Panc1 (cell line): Measurements from ENCODE around the gene ANG. TPM values are rescaled to one million over a fixed set of nuclear protein-coding genes. Genes with fewer than 3 reads are reported as not detected.

Experiments
- ATAC-seq: fragments of 200-7000 bp; cut with Tn5 transposase; 2 replicates; pipeline ENCODE4 v1.9.1; 2020; ENCODE audit warnings: mild to moderate bottlenecking, moderate library complexity
- BruUV-seq: library from RNA; stranded (reverse); fragments of 400-500 nt; replicated peaks from 2 replicates; lab custom pipeline; 2021; lab: Mats Ljungman, UMichigan
- CTCF ChIA-PET: fragments of 300-600 bp; sonication (Branson Sonifier 250); formaldehyde crosslinking; loops from one replicate; lab custom pipeline; 2022; ENCODE audit warnings: antibody characterized with exemption; lab: Charles Lee
- POLR2A ChIA-PET: fragments of 300-600 bp; sonication (Branson Sonifier 250); formaldehyde crosslinking; loops from one replicate; lab custom pipeline; 2022; ENCODE audit warnings: antibody characterized with exemption; lab: Charles Lee
- DNase-seq: peaks from one replicate; pipeline ENCODE4 v3.0.0-alpha.2; 2010; ENCODE audit warnings: low read depth, low spot score
- H3K27ac ChIP-seq: 2 replicates; pipeline ENCODE4 v1.5.1; 2011; ENCODE audit warnings: mild to moderate bottlenecking, low read length, inconsistent platforms
- H3K27me3 ChIP-seq: fragments of 200-500 bp; sonication (Bioruptor generic); 2 replicates; pipeline ENCODE4 v1.6.0; 2014; ENCODE audit warnings: low read length, inconsistent platforms; ENCODE audit not compliant: control insufficient read depth, insufficient read depth
- H3K36me3 ChIP-seq: fragments of 200-500 bp; sonication (Bioruptor generic); 2 replicates; pipeline ENCODE4 v1.5.1; 2014; ENCODE audit warnings: inconsistent platforms, mild to moderate bottlenecking, low read length, moderate library complexity; ENCODE audit not compliant: control insufficient read depth, insufficient read depth
- H3K4me1 ChIP-seq: 2 replicates; pipeline ENCODE4 v1.5.1; 2011; ENCODE audit warnings: inconsistent platforms, mild to moderate bottlenecking, low read length, moderate library complexity; ENCODE audit not compliant: control insufficient read depth, insufficient read depth
- H3K4me3 ChIP-seq, 2 experiments: 2 replicates each; pipeline ENCODE4 v1.5.1; 2011 to 2012; ENCODE audit warnings: low read depth in 2 of 2, low read length in 2 of 2, mild to moderate bottlenecking in 2 of 2, inconsistent platforms in 1 of 2, moderate library complexity in 1 of 2
- H3K9me3 ChIP-seq: fragments of 200-500 bp; sonication (Bioruptor generic); 2 replicates; pipeline ENCODE4 v1.5.1; 2014; ENCODE audit warnings: low read depth, mild to moderate bottlenecking, inconsistent platforms, low read length, moderate library complexity; ENCODE audit not compliant: control insufficient read depth, insufficient read depth
- POLR2AphosphoS5 ChIP-seq: IDR thresholded peaks from 2 replicates; pipeline ENCODE4 v1.6.1; 2012; ENCODE audit warnings: mild to moderate bottlenecking, low read depth, low read length, moderate library complexity
- SIN3A ChIP-seq: IDR thresholded peaks from 2 replicates; pipeline ENCODE4 v1.6.1; 2012; ENCODE audit warnings: low read depth, mild to moderate bottlenecking, low read length, moderate library complexity, borderline replicate concordance; ENCODE audit not compliant: insufficient read depth
- TCF7L2 ChIP-seq: IDR thresholded peaks from 2 replicates; pipeline ENCODE4 v1.6.1; 2011; ENCODE audit warnings: mild to moderate bottlenecking, low read depth, low read length, inconsistent platforms
- in situ Hi-C: cut with HindIII; loops from 2 replicates; pipeline ENCODE4 v1.10.0; 2016; ENCODE audit warnings: low sequenced_read_pairs, low pct_unique_long_range_greater_than_20kb
- intact Hi-C: fragments of 100-400 bp; cut with micrococcal nuclease; formaldehyde crosslinking; loops from one replicate; pipeline ENCODE4 v1.10.0; 2022; ENCODE audit not compliant: unreplicated experiment
- total RNA-seq: library from RNA; stranded (reverse); gene quantifications from one replicate; pipeline ENCODE4 v1.2.1, GENCODE V29; 2021; ENCODE audit not compliant: unreplicated experiment
- TF ChIP-seq, protein P1 (sequence below), 2 experiments: IDR thresholded peaks; 2 replicates each; pipeline ENCODE4 v1.6.1; 2011 to 2012; ENCODE audit warnings: low read depth in 2 of 2, control low read depth in 1 of 2, low read length in 1 of 2, mild to moderate bottlenecking in 1 of 2, moderate library complexity in 1 of 2; ENCODE audit not compliant: insufficient read depth in 1 of 2
- TF ChIP-seq, protein P2 (sequence below): fragments of 450-650 bp; IDR thresholded peaks from 2 replicates; pipeline ENCODE4 v1.5.1; 2017; ENCODE audit warnings: mild to moderate bottlenecking

ANG gene
- total RNA-seq, 1 experiment from 2014 or later: 1.9 TPM

DNA sequence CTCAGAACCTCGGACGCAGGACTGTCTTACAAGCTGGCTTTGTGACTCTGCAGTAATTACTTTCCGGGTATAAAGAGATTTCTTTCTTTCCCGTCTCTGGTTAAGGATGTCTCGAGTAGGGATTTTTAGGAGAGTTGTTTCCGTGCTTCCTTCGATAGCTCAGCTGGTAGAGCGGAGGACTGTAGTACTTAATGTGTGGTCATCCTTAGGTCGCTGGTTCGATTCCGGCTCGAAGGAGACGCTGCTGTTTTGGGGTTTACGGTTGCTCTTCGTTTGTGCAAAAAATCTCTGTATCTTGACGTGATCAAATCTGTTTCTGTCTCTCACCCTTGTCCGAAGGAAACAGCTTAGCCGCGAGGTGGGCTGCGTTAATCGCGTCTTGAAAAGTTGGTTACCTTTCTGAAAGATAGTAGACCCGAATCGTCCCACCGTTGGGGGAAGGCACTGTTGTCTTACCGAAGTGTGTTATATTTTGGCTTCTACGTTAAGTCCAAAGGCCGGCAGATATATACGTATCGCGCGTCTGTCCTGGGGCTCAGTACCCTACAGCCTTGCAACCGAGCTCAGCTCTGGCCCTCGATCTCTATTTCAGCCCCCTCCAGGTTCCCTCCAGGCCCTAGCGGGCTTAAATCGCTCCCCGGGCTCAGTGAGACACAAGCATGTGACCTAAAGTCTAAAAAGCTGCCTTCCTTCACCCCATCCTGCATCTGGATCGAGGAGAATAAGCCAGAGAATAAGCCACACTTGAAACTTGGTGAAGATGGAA, 5.3 kb upstream of the ANG start:
- Histone ChIP-seq H3K36me3 (no peaks in the 10 kb centered on the region), H3K4me1 (peaks cover 3% of the 10 kb centered on the region), H3K4me3 (peak overlapping the region; percentile 81 to 97), H3K27me3 (no peaks in the 10 kb centered on the region), H3K9me3 (no peaks in the 10 kb centered on the region), H3K27ac (peak overlapping the region; percentile 98)
- no TSS peak for BruUV-seq
- ChIA-PET CTCF (interaction anchor here (1.1 to 1.5 kb wide), 2 partner anchors 73 to 288 kb away, joined by 3 to 4 read pairs; no protein-coding TSS in a partner anchor), POLR2A (no interaction called here)
- ATAC-seq (peak; percentile 74), DNase-seq (peak; percentile 96)
- intact Hi-C loops: loop anchor here (5.0 kb wide), 1 partner anchor 71 kb away; no protein-coding TSS in a partner anchor
- no peak for TF ChIP-seq SIN3A
- TF ChIP-seq, protein P1, sequence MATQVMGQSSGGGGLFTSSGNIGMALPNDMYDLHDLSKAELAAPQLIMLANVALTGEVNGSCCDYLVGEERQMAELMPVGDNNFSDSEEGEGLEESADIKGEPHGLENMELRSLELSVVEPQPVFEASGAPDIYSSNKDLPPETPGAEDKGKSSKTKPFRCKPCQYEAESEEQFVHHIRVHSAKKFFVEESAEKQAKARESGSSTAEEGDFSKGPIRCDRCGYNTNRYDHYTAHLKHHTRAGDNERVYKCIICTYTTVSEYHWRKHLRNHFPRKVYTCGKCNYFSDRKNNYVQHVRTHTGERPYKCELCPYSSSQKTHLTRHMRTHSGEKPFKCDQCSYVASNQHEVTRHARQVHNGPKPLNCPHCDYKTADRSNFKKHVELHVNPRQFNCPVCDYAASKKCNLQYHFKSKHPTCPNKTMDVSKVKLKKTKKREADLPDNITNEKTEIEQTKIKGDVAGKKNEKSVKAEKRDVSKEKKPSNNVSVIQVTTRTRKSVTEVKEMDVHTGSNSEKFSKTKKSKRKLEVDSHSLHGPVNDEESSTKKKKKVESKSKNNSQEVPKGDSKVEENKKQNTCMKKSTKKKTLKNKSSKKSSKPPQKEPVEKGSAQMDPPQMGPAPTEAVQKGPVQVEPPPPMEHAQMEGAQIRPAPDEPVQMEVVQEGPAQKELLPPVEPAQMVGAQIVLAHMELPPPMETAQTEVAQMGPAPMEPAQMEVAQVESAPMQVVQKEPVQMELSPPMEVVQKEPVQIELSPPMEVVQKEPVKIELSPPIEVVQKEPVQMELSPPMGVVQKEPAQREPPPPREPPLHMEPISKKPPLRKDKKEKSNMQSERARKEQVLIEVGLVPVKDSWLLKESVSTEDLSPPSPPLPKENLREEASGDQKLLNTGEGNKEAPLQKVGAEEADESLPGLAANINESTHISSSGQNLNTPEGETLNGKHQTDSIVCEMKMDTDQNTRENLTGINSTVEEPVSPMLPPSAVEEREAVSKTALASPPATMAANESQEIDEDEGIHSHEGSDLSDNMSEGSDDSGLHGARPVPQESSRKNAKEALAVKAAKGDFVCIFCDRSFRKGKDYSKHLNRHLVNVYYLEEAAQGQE (IDR thresholded peaks at IDR 0.05; ENCODE audit: insufficient read depth in 1 of 2, low read depth in 2 of 2, low read length in 1 of 2): no peak
- TF ChIP-seq POLR2AphosphoS5: no peak
- TF ChIP-seq, protein P2, sequence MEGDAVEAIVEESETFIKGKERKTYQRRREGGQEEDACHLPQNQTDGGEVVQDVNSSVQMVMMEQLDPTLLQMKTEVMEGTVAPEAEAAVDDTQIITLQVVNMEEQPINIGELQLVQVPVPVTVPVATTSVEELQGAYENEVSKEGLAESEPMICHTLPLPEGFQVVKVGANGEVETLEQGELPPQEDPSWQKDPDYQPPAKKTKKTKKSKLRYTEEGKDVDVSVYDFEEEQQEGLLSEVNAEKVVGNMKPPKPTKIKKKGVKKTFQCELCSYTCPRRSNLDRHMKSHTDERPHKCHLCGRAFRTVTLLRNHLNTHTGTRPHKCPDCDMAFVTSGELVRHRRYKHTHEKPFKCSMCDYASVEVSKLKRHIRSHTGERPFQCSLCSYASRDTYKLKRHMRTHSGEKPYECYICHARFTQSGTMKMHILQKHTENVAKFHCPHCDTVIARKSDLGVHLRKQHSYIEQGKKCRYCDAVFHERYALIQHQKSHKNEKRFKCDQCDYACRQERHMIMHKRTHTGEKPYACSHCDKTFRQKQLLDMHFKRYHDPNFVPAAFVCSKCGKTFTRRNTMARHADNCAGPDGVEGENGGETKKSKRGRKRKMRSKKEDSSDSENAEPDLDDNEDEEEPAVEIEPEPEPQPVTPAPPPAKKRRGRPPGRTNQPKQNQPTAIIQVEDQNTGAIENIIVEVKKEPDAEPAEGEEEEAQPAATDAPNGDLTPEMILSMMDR: no peak
- no peak for TF ChIP-seq TCF7L2
- in situ Hi-C loops: no loop called here

DNA sequence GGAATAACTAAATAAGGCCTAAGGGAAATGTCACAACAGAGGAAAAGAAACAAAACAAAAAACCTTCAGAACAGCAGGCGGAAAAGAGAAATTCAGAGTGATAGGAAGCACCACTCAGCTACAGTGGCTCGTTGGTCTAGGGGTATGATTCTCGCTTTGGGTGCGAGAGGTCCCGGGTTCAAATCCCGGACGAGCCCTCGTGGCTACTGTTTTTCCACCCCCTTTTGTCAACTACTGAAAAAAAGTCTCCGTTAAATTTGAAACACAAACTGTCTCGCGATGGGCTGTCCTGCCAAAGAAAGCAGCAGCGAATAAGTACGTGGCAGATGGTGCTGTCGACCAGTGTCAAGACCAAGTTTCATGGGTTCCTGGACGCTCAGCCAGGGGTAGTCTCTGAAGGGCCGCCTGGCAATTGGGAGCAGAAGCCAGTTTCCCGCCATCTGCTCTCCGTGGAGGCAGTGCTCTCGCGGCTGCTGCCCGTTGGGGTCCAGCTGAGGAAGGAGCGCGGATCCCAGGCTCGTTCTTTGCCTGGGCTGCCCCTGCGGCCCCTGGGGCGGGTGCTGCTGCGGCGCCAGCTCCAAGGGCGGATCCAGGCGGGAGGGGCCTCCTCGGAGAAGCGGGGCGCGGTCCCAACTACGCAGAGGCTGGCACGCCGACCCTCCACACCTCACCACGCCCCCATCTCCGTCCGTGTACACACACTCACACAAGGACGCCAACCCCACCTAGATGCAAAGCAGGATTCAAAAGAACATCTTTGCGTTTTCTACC, 4.5 kb upstream of the ANG start, which contains the start of gene RNASE4:
TSS of gene RNASE4 (plus strand) at position 670 of the 771 bp plus-strand sequence. CDS start 14,812 bp downstream, outside the sequence.
- peak; percentile 68 for ATAC-seq
- H3K9me3 ChIP-seq: no peaks in the 10 kb centered on the region
- DNase-seq: peak; percentile 88
- intact Hi-C loops: loop anchor here (2.0 to 5.0 kb wide), 2 partner anchors 51 to 72 kb away; no protein-coding TSS in a partner anchor
- H3K4me3 ChIP-seq: peak within 1 kb of the TSS; percentile 81 to 97
- POLR2A ChIA-PET: no interaction called here
- no peaks in the 10 kb centered on the region for H3K27me3 ChIP-seq
- H3K27ac ChIP-seq: peak within 1 kb of the TSS; percentile 98
- H3K36me3 ChIP-seq: no peaks in the 10 kb centered on the region
- TF ChIP-seq SIN3A (0 out of 2 replicates have a peak, but pooled peaks have one; percentile 63), POLR2AphosphoS5 (0 out of 2 replicates have a peak, but pooled peaks have one; percentile 20), TCF7L2 (peak; percentile 91)
- TF ChIP-seq, protein P1 (IDR thresholded peaks at IDR 0.05; ENCODE audit: insufficient read depth in 1 of 2, low read depth in 2 of 2, low read length in 1 of 2): no peak
- TF ChIP-seq, protein P2: no peak
- BruUV-seq: no TSS peak
- H3K4me1 ChIP-seq: peaks cover 3% of the 10 kb centered on the region
- CTCF ChIA-PET: interaction anchor here (1.1 kb wide), 1 partner anchor 74 kb away, joined by 3 read pairs; no protein-coding TSS in a partner anchor
- in situ Hi-C loops: no loop called here
